GM06990 (cell line): Measurements from ENCODE around the gene SIX6.

ENCODE experiments used
- DNase-seq: peaks from one replicate; pipeline ENCODE4 v3.0.0-alpha.2; 2011; ENCODE audit not compliant: insufficient read length; ENCODE audit errors: extremely low read depth
- H3K27me3 ChIP-seq: replicated peaks from 2 replicates; pipeline ENCODE4 v1.6.0; 2011; ENCODE audit warnings: low read length; ENCODE audit not compliant: control insufficient read depth, insufficient read depth
- H3K36me3 ChIP-seq: 2 replicates; pipeline ENCODE4 v1.5.1; 2011; ENCODE audit warnings: low read length; ENCODE audit not compliant: control insufficient read depth, insufficient read depth
- H3K4me3 ChIP-seq: replicated peaks from 2 replicates; pipeline ENCODE4 v1.5.1; 2011; ENCODE audit warnings: low read depth, mild to moderate bottlenecking, control low read depth, low read length
- TF ChIP-seq, protein P1 (sequence below): IDR thresholded peaks from 2 replicates; pipeline ENCODE4 v1.5.1; 2011; ENCODE audit warnings: low read length, control low read depth, mild to moderate bottlenecking, inconsistent platforms; ENCODE audit not compliant: insufficient read depth, poor library complexity, severe bottlenecking

Gene SIX6

DNA sequence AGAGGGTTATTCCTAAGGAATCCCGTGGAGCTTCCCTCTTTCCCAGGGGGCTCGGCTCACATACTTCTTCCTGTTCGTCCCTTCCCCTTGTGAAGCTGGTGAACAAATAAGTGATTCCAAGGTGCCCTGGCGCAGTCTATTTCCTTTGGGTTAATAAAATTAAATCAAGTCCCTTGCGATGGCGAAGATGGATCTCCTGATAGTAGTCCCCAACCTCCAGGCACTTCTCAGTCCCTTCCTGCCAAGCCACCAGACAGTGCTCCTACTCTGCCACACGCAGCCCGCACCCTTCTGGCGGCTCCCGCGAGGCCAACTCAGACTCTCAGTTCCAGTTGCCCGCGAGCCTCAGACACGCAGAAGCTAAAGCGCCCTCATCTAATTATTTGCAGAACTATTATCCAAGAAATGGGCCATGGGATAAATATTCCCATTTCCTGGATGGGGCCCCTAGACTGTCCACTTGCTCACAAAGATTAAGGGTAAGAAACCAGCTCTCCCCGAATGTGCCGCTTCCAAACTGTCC lies 2.4 kb upstream of the SIX6 start:
- Histone ChIP-seq H3K36me3 (no peaks in the 10 kb centered on the region), H3K4me3 (no peak overlapping the region), H3K27me3 (peaks cover 5% of the 10 kb centered on the region)
- TF ChIP-seq, protein P1, sequence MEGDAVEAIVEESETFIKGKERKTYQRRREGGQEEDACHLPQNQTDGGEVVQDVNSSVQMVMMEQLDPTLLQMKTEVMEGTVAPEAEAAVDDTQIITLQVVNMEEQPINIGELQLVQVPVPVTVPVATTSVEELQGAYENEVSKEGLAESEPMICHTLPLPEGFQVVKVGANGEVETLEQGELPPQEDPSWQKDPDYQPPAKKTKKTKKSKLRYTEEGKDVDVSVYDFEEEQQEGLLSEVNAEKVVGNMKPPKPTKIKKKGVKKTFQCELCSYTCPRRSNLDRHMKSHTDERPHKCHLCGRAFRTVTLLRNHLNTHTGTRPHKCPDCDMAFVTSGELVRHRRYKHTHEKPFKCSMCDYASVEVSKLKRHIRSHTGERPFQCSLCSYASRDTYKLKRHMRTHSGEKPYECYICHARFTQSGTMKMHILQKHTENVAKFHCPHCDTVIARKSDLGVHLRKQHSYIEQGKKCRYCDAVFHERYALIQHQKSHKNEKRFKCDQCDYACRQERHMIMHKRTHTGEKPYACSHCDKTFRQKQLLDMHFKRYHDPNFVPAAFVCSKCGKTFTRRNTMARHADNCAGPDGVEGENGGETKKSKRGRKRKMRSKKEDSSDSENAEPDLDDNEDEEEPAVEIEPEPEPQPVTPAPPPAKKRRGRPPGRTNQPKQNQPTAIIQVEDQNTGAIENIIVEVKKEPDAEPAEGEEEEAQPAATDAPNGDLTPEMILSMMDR: no peak
- DNase-seq: no peak

DNA sequence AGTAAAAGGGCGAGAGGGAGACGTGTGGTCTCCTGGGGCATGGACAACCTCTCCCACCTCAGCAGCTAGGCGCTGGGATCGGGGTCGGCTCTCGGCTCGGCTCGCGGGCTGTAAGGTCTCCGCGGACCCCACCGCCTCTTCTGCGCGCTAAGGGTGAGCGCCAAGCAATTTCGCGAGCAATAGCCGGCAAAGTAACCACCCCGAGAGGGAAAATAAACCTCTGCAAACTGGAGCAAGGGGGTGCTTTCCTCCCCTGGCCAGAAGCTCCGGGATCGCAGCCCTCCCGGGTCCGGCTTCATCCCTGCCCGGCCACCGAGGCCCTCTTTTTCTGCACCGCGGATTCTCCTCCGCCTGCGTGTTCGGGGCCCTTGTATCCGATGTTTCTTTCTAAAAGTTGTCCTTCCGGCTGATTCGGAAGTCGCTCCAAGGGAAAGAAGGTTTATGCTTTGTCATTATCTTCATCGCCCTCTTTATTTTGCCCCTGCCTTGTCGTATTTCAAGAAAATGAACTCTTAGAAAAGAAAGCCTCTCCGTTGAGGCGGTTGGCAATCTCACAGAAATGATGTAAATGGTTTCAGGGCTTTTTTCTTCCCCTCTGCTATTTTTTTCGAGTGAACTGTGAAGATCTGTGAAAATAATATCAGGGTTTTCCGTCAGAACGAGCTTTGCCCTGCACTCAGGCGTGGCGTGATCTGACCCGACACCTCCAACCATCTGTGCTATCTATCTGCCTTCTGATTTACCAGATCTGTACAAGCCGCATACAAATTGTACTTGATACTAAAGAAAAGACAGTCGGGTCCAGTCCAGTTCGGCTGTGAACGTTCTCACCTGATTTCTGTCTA lies 1.7 kb upstream of the SIX6 start:
- H3K27me3 ChIP-seq: peaks cover 5% of the 10 kb centered on the region
- H3K36me3 ChIP-seq: no peaks in the 10 kb centered on the region
- DNase-seq: no peak
- H3K4me3 ChIP-seq: no peak overlapping the region
- TF ChIP-seq, protein P1: no peak

DNA sequence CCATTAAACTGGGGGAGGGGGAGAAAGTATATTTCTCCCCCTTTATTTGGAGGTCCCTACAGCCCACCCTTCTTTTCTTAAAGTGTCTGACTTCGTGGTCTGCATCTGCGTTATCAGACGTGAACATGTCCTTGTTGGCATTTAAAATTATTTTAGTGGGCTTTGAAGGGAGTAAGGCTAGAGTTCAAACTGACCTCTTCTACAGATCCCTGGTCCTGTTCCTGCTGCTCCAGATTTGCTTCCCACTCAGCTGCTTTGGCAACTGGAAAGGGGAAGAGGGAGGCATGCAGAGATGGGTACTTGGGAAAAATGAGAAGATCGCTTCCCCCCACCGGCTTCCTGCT lies 611 bp upstream of the SIX6 start:
- no peaks in the 10 kb centered on the region for H3K36me3 ChIP-seq
- peaks cover 5% of the 10 kb centered on the region for H3K27me3 ChIP-seq
- no peak overlapping the region for H3K4me3 ChIP-seq
- no peak for DNase-seq
- TF ChIP-seq, protein P1: no peak

DNA sequence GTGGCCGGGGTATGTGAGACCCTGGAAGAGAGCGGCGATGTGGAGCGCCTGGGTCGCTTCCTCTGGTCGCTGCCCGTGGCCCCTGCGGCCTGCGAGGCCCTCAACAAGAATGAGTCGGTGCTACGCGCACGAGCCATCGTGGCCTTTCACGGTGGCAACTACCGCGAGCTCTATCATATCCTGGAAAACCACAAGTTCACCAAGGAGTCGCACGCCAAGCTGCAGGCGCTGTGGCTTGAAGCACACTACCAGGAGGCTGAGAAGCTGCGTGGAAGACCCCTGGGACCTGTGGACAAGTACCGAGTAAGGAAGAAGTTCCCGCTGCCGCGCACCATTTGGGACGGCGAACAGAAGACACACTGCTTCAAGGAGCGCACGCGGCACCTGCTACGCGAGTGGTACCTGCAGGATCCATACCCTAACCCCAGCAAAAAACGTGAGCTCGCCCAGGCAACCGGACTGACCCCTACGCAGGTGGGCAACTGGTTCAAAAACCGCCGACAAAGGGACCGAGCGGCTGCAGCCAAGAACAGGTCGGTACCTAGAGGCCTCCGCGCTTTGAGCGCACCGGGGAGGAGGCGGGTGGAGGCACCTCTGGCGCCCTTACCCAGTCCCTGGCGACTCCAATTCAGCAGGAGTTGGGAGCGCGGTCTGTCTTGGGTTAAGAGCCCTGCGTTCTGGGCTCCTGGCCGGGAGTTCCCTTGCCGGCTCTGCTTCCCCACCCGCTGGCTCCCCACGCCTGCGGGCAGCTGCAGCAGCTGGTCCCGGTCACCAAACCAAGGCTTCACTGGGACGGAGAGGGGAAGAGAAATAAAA lies 700 bp downstream of the SIX6 start:
- DNase-seq: no peak
- TF ChIP-seq, protein P1: no peak
- Histone ChIP-seq H3K4me3 (no peak overlapping the region), H3K36me3 (no peaks in the 10 kb centered on the region), H3K27me3 (peaks cover 7% of the 10 kb centered on the region)

DNA sequence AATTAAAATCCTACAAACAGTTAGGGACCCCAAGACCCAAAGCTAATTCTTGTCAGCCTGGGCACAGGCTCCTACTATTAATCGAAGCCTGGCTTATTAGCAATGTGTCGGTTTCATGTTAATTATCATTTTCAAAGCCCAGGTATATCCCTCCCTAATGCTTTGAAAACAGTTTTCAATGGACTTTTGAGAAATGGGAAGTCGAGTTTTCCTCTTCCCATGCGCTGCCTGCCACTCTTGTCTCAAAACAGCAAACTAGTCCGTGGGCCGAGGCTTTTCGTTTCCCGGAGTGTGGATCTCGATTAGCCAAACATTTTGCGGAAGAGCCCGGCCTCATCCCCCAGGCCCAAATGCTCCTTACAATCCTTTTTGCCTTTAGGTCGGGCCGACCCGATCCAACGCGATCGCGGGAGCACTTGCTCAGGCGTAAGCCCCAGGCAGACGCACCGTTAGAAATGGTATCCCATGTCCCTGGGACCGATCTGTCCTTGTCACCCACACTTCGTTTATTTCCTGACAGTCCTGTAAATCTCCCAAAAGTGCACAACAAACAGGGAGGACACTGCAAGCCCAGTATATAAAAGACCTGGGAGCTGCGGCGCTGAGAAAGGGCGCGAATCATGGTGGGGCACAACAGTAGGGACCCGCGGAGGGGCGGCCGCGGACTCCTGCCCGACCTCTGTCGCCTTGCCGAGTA lies 1.5 kb downstream of the SIX6 start:
- H3K27me3 ChIP-seq: peaks cover 7% of the 10 kb centered on the region
- TF ChIP-seq, protein P1: no peak
- H3K36me3 ChIP-seq: no peaks in the 10 kb centered on the region
- no peak for DNase-seq
- no peak overlapping the region for H3K4me3 ChIP-seq
